Calu3 (cell line): ENCODE data around the gene USF3. TPM values are rescaled to one million over a fixed set of nuclear protein-coding genes. Genes with fewer than 3 reads are reported as not detected.

Experiments used
- BruUV-seq: library from RNA; stranded (reverse); fragments of 400-500 nt; replicated peaks from 2 replicates; lab custom pipeline; 2021; lab: Mats Ljungman, UMichigan
- CTCF ChIA-PET: fragments of 300-600 bp; sonication (Branson Sonifier 250); formaldehyde crosslinking; loops from one replicate; lab custom pipeline; 2022; ENCODE audit warnings: antibody characterized with exemption; lab: Charles Lee
- DNase-seq: peaks from one replicate; pipeline ENCODE4 v3.0.0; 2022
- H3K27ac Mint-ChIP-seq: one replicate; pipeline ENCODE4 v1.8.0; 2022; ENCODE audit warnings: mixed read lengths; ENCODE audit not compliant: unreplicated experiment
- H3K27me3 Mint-ChIP-seq: one replicate; pipeline ENCODE4 v1.8.0; 2022; ENCODE audit warnings: mixed read lengths; ENCODE audit not compliant: unreplicated experiment
- H3K36me3 Mint-ChIP-seq: one replicate; pipeline ENCODE4 v1.8.0; 2022; ENCODE audit warnings: mild to moderate bottlenecking, moderate library complexity, mixed read lengths; ENCODE audit not compliant: insufficient read depth, unreplicated experiment
- H3K4me1 Mint-ChIP-seq: one replicate; pipeline ENCODE4 v1.8.0; 2022; ENCODE audit warnings: mild to moderate bottlenecking, low read depth, mixed read lengths; ENCODE audit not compliant: unreplicated experiment
- H3K4me3 Mint-ChIP-seq: one replicate; pipeline ENCODE4 v1.8.0; 2022; ENCODE audit warnings: mild to moderate bottlenecking, low read depth, moderate library complexity, mixed read lengths; ENCODE audit not compliant: unreplicated experiment
- H3K9me3 Mint-ChIP-seq: one replicate; pipeline ENCODE4 v1.8.0; 2022; ENCODE audit warnings: low read depth, mixed read lengths; ENCODE audit not compliant: unreplicated experiment
- CTCF ChIP-seq: fragments of 200-600 bp; IDR thresholded peaks from one replicate; pipeline ENCODE4 v1.8.0; 2022; ENCODE audit warnings: antibody characterized with exemption; ENCODE audit not compliant: unreplicated experiment
- intact Hi-C: fragments of 100-400 bp; cut with micrococcal nuclease; formaldehyde crosslinking; loops from one replicate; pipeline ENCODE4 v1.10.0; 2022; ENCODE audit not compliant: unreplicated experiment
- total RNA-seq: library from RNA; stranded (reverse); gene quantifications from 2 replicates; pipeline ENCODE4 v1.2.3, GENCODE V29; 2022

Gene USF3
- total RNA-seq, 1 experiment from 2014 or later: 10.7 TPM

- no peaks in the 10 kb centered on the region for H3K4me1 Mint-ChIP-seq
- BruUV-seq: no TSS peak
- H3K27me3 Mint-ChIP-seq: no peaks in the 10 kb centered on the region
- H3K4me3 Mint-ChIP-seq: no peak overlapping the region
- no peaks in the 10 kb centered on the region for H3K9me3 Mint-ChIP-seq
- intact Hi-C loops: no loop called here
- no peak for DNase-seq
- H3K27ac Mint-ChIP-seq: no peak overlapping the region
- CTCF ChIA-PET: no interaction called here
- H3K36me3 Mint-ChIP-seq: peaks cover 10% of the 10 kb centered on the region
- TF ChIP-seq CTCF: no peak
These were observed 35.3 kb upstream of the USF3 start for GRCh38 chr3:113731694-113732093.

- no TSS peak for BruUV-seq
- TF ChIP-seq CTCF: no peak
These were observed 34.1 kb upstream of the USF3 start for GRCh38 chr3:113730550-113730949.

GRCh38 chr3:113728661-113729060, 32.2 kb upstream of the USF3 start:
- CTCF ChIA-PET: no interaction called here
- DNase-seq: no peak
- no peak overlapping the region for H3K27ac Mint-ChIP-seq
- no peaks in the 10 kb centered on the region for H3K27me3 Mint-ChIP-seq
- no TSS peak for BruUV-seq
- no peaks in the 10 kb centered on the region for H3K9me3 Mint-ChIP-seq
- intact Hi-C loops: no loop called here
- H3K36me3 Mint-ChIP-seq: peaks cover 10% of the 10 kb centered on the region
- TF ChIP-seq CTCF: no peak
- no peak overlapping the region for H3K4me3 Mint-ChIP-seq
- no peaks in the 10 kb centered on the region for H3K4me1 Mint-ChIP-seq

More at GRCh38 chr3:113730550-113730949, 34.1 kb upstream of the USF3 start:
- H3K27me3 Mint-ChIP-seq: no peaks in the 10 kb centered on the region
- no peaks in the 10 kb centered on the region for H3K9me3 Mint-ChIP-seq
- no peak for DNase-seq
- CTCF ChIA-PET: interaction anchor here (1.3 kb wide), 1 partner anchor 14 kb away, joined by 6 read pairs; no protein-coding TSS in a partner anchor
- no peak overlapping the region for H3K4me3 Mint-ChIP-seq
- no peak overlapping the region for H3K27ac Mint-ChIP-seq
- H3K36me3 Mint-ChIP-seq: peaks cover 10% of the 10 kb centered on the region
- intact Hi-C loops: no loop called here
- H3K4me1 Mint-ChIP-seq: no peaks in the 10 kb centered on the region

- no peak overlapping the region for H3K4me3 Mint-ChIP-seq
- no peak overlapping the region for H3K27ac Mint-ChIP-seq
- no peaks in the 10 kb centered on the region for H3K27me3 Mint-ChIP-seq
- H3K36me3 Mint-ChIP-seq: peaks cover 21% of the 10 kb centered on the region
- DNase-seq: no peak
- BruUV-seq: no TSS peak
- TF ChIP-seq CTCF: no peak
- intact Hi-C loops: no loop called here
- no peaks in the 10 kb centered on the region for H3K9me3 Mint-ChIP-seq
- CTCF ChIA-PET: no interaction called here
- H3K4me1 Mint-ChIP-seq: no peaks in the 10 kb centered on the region
These were observed 25.2 kb upstream of the USF3 start for GRCh38 chr3:113721636-113722035.
